Neuronal stem cell (in vitro differentiated cells): Measurements from ENCODE around the gene KLHL35.

Experiments used
- DNase-seq: peaks from one replicate; pipeline ENCODE4 v3.0.0-alpha.2; 2013; ENCODE audit warnings: low spot score
- H2AFZ ChIP-seq: one replicate; pipeline ENCODE4 v1.6.1; 2013; ENCODE audit warnings: mild to moderate bottlenecking, low read length, inconsistent platforms
- H2AK5ac ChIP-seq: 2 replicates; pipeline ENCODE4 v1.6.1; 2013; ENCODE audit warnings: low read depth, mild to moderate bottlenecking, inconsistent platforms, low read length, moderate library complexity, mixed read lengths
- H2BK120ac ChIP-seq: 2 replicates; pipeline ENCODE4 v1.6.1; 2013; ENCODE audit warnings: low read depth, mild to moderate bottlenecking, inconsistent platforms, low read length, moderate library complexity, mixed read lengths
- H2BK12ac ChIP-seq: one replicate; pipeline ENCODE4 v1.6.1; 2013; ENCODE audit warnings: low read length, inconsistent platforms
- H2BK15ac ChIP-seq: 2 replicates; pipeline ENCODE4 v1.6.1; 2013; ENCODE audit warnings: mild to moderate bottlenecking, low read length, inconsistent platforms, mixed read lengths
- H2BK5ac ChIP-seq: one replicate; pipeline ENCODE4 v1.6.1; 2013; ENCODE audit warnings: inconsistent platforms, mild to moderate bottlenecking, low read length, moderate library complexity
- H3K14ac ChIP-seq: one replicate; pipeline ENCODE4 v1.6.1; 2013; ENCODE audit warnings: low read length, inconsistent platforms
- H3K18ac ChIP-seq: 2 replicates; pipeline ENCODE4 v1.6.1; 2013; ENCODE audit warnings: low read length, inconsistent platforms
- H3K23ac ChIP-seq: 2 replicates; pipeline ENCODE4 v1.6.1; 2013; ENCODE audit warnings: low read depth, mild to moderate bottlenecking, mixed read lengths, low read length, inconsistent platforms; ENCODE audit not compliant: poor library complexity
- H3K27ac ChIP-seq: replicated peaks from 3 replicates; pipeline ENCODE4 v1.5.1; 2013; ENCODE audit warnings: low read length, inconsistent platforms
- H3K27me3 ChIP-seq, 3 experiments: 2 replicates each; pipeline ENCODE4 v1.6.1; 2013; ENCODE audit warnings: low read length in 3 of 3, mild to moderate bottlenecking in 2 of 3, inconsistent platforms in 1 of 3, low read depth in 1 of 3, mixed read lengths in 1 of 3, moderate library complexity in 1 of 3; ENCODE audit not compliant: control insufficient read depth in 3 of 3, insufficient read depth in 3 of 3
- H3K36me3 ChIP-seq, 2 donors: replicated peaks in 1 of 2; 2 replicates each; pipeline ENCODE4 v1.6.1; 2013; ENCODE audit warnings: low read length in 2 of 2; ENCODE audit not compliant: control insufficient read depth in 2 of 2, insufficient read depth in 2 of 2
- H3K4ac ChIP-seq: 2 replicates; pipeline ENCODE4 v1.6.1; 2013; ENCODE audit warnings: inconsistent platforms, mild to moderate bottlenecking, low read length, moderate library complexity
- H3K4me1 ChIP-seq, 2 donors: 1 replicate in 1 of 2; 2 replicates in 1 of 2; pipeline ENCODE4 v1.6.1; 2013; ENCODE audit warnings: low read length in 2 of 2, low read depth in 1 of 2; ENCODE audit not compliant: control insufficient read depth in 2 of 2, insufficient read depth in 1 of 2
- H3K4me2 ChIP-seq: one replicate; pipeline ENCODE4 v1.6.1; 2013; ENCODE audit warnings: mild to moderate bottlenecking, low read length, inconsistent platforms; ENCODE audit not compliant: insufficient read depth, poor library complexity, severe bottlenecking
- H3K4me3 ChIP-seq, 2 donors: 2 replicates each; pipeline ENCODE4 v1.5.1; 2013; ENCODE audit warnings: low read length in 2 of 2, mild to moderate bottlenecking in 2 of 2, inconsistent platforms in 1 of 2, moderate library complexity in 1 of 2
- H3K79me1 ChIP-seq: one replicate; pipeline ENCODE4 v1.6.1; 2013; ENCODE audit warnings: low read depth, mild to moderate bottlenecking, inconsistent platforms, low read length, moderate library complexity
- H3K9ac ChIP-seq: one replicate; pipeline ENCODE4 v1.6.1; 2013; ENCODE audit warnings: mild to moderate bottlenecking, low read depth, low read length, inconsistent platforms; ENCODE audit not compliant: poor library complexity
- H3K9me3 ChIP-seq, 2 donors: replicated peaks in 1 of 2; 2 replicates each; pipeline versions ENCODE3 to v1.6.1; 2013; ENCODE audit warnings: low read length in 2 of 2, mild to moderate bottlenecking in 2 of 2, inconsistent platforms in 1 of 2, low read depth in 1 of 2, mixed read lengths in 1 of 2, moderate library complexity in 1 of 2; ENCODE audit not compliant: control insufficient read depth in 2 of 2, insufficient read depth in 1 of 2
- H4K8ac ChIP-seq: one replicate; pipeline ENCODE4 v1.6.1; 2013; ENCODE audit warnings: low read depth, mild to moderate bottlenecking, inconsistent platforms, low read length, moderate library complexity
- H4K91ac ChIP-seq: one replicate; pipeline ENCODE4 v1.6.1; 2013; ENCODE audit warnings: low read length, low read depth, mild to moderate bottlenecking, inconsistent platforms; ENCODE audit not compliant: poor library complexity
- WGBS, 2 donors: extraction: QIAGEN DNeasy Blood & Tissue Kit; methylation state at CpG; one replicate each; pipeline ENCODE4 v1.1.7; 2013; ENCODE audit warnings: missing lambda C conversion rate in 2 of 2, mixed read lengths in 1 of 2; ENCODE audit not compliant: insufficient read length in 2 of 2, insufficient replicate concordance in 1 of 2; ENCODE audit errors: extremely low coverage in 2 of 2; 5-methylcytosine and 5-hydroxymethylcytosine counted together

Gene KLHL35

DNA sequence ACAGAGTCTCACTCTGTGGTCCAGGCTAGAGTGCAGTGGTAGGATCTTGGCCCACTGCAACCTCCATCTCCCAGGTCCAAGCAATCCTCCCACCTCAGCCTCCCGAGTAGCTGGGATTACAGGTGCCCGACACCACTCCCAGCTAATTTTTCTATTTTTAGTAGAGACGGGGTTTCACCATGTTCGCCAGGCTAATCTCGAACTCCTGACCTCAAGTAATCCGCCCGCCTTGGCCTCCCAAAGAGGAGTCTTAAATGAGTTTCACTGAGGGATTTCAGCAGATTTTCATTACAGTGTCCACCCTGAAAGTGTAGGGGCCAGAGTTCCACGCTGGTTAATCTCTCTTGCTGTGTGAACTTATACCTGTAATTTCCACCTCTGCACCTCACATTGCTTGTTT lies 34.1 kb downstream of the KLHL35 start:
- Histone ChIP-seq H3K9me3 (no peaks in the 10 kb centered on the region), H3K79me1 (peaks cover 4% of the 10 kb centered on the region), H3K23ac (no peak overlapping the region), H3K4me2 (no peak overlapping the region), H3K27ac (no peak overlapping the region), H4K91ac (no peak overlapping the region), H2BK15ac (no peak overlapping the region), H3K4ac (no peak overlapping the region), H4K8ac (no peak overlapping the region), H2BK12ac (no peak overlapping the region), H3K14ac (no peak overlapping the region), H2BK120ac (no peak overlapping the region), H3K9ac (no peak overlapping the region), H2BK5ac (no peak overlapping the region), H3K18ac (no peak overlapping the region), H3K4me3 (peak overlapping the region in 1 of 2 donors; percentile 83), H3K36me3 (peaks cover 27 to 38% of the 10 kb centered on the region in 2 donors), H3K27me3 (peaks cover 0 to 14% (median 0%) of the 10 kb centered on the region in 3 experiments), H3K4me1 (peaks cover 3 to 12% of the 10 kb centered on the region in 2 donors), H2AFZ (peak overlapping the region; percentile 93), H2AK5ac (no peak overlapping the region)
- DNase-seq, result no peak
- no CpG with 5 or more reads among the region's 8 CpGs for WGBS, 2 donors

DNA sequence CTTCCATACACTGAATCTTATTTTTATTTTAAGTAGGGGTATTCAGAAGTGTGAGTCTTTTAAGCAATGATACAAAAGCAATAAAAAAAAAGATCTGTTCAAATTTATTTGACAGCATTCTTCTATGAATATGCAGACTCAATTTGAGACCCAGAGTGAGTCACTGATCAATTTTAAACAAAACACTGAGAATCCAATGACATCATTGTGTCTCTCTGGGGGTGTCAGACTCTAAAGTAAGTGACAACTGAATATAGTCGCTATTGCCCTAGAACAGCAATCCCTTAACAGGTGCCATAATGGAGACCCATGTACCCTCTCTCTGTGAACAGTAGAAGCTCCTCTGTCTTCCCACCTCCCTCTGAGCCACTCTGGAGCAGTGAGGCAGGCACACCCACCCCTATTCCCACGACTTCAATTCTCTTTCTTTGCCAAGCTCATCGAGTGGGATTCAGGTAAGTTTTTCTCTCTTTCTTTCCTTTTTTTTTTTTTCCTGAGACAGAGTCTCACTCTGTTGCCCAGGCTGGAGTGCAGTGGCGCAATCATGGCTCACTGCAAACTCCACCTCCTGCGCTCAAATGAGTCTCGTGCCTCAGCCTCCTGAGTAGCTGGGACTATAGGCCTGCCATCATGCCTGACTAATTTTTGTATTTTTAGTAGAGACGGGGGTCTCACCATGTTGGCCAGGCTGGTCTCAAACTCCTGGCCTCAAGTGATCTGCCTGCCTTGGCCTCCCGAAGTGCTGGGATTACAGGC lies 38.7 kb downstream of the KLHL35 start:
- no peak overlapping the region for H3K23ac ChIP-seq
- no peaks in the 10 kb centered on the region for H3K36me3 ChIP-seq
- no peak overlapping the region for H4K91ac ChIP-seq
- H2AK5ac ChIP-seq, result no peak overlapping the region
- no peaks in the 10 kb centered on the region for H3K79me1 ChIP-seq
- no peak overlapping the region for H4K8ac ChIP-seq
- H2AFZ ChIP-seq, result no peak overlapping the region
- no peak overlapping the region for H3K18ac ChIP-seq
- no CpG with 5 or more reads among the region's 8 CpGs for WGBS, 2 donors
- H2BK12ac ChIP-seq, result no peak overlapping the region
- H3K14ac ChIP-seq, result no peak overlapping the region
- H2BK5ac ChIP-seq, result no peak overlapping the region
- H3K9ac ChIP-seq, result no peak overlapping the region
- H2BK120ac ChIP-seq, result no peak overlapping the region
- no peak overlapping the region for H2BK15ac ChIP-seq
- H3K4ac ChIP-seq, result no peak overlapping the region
- no peaks in the 10 kb centered on the region for H3K9me3 ChIP-seq
- DNase-seq, result no peak
- no peak overlapping the region for H3K4me2 ChIP-seq
- no peak overlapping the region for H3K27ac ChIP-seq
- no peak overlapping the region for H3K4me3 ChIP-seq
- H3K27me3 ChIP-seq, result peaks cover 0 to 21% (median 0%) of the 10 kb centered on the region in 3 experiments
- no peaks in the 10 kb centered on the region for H3K4me1 ChIP-seq

DNA sequence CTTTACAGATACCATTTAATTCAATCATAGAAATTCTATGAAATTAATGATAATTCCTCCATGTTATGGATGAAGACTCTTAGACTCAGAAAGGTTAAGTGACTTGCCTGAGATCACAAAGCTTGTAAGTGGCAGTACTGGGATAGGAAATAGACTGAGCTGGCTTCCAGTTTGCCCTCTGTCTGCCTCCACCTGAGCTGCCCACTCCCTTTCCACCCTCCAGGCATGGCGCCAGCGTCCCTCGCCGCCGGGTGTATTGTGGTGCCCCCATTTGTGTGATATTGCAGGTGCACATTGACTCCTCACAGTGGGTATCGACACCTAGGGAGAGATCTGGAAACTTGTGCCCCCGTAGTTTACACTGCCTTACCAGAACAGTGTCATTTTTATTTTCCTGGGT lies 43.1 kb downstream of the KLHL35 start:
- no peak overlapping the region for H2BK15ac ChIP-seq
- H3K9me3 ChIP-seq, result no peaks in the 10 kb centered on the region
- no peak overlapping the region for H2BK5ac ChIP-seq
- H3K27me3 ChIP-seq, result peaks cover 0 to 13% (median 0%) of the 10 kb centered on the region in 3 experiments
- no peak overlapping the region for H4K91ac ChIP-seq
- H2BK12ac ChIP-seq, result no peak overlapping the region
- no peak overlapping the region for H3K4me2 ChIP-seq
- peak overlapping the region in 1 of 2 donors; percentile 34 for H3K4me3 ChIP-seq
- no peak overlapping the region for H3K14ac ChIP-seq
- H2BK120ac ChIP-seq, result no peak overlapping the region
- H3K4ac ChIP-seq, result no peak overlapping the region
- H4K8ac ChIP-seq, result no peak overlapping the region
- H3K18ac ChIP-seq, result no peak overlapping the region
- H2AK5ac ChIP-seq, result no peak overlapping the region
- H3K36me3 ChIP-seq, result no peaks in the 10 kb centered on the region
- no peak overlapping the region for H3K9ac ChIP-seq
- H3K79me1 ChIP-seq, result no peaks in the 10 kb centered on the region
- H3K23ac ChIP-seq, result no peak overlapping the region
- WGBS, 2 donors, result no CpG with 5 or more reads among the region's 7 CpGs
- H3K4me1 ChIP-seq, result peaks cover 0 to 2% of the 10 kb centered on the region in 2 donors
- DNase-seq, result no peak
- no peak overlapping the region for H3K27ac ChIP-seq
- H2AFZ ChIP-seq, result no peak overlapping the region

- Histone ChIP-seq H2BK15ac (no peak overlapping the region), H3K14ac (no peak overlapping the region), H4K91ac (no peak overlapping the region), H4K8ac (no peak overlapping the region), H2BK5ac (no peak overlapping the region), H3K4ac (no peak overlapping the region), H3K36me3 (no peaks in the 10 kb centered on the region), H3K27ac (no peak overlapping the region), H3K4me2 (no peak overlapping the region), H3K9me3 (no peaks in the 10 kb centered on the region), H2AFZ (peak overlapping the region; percentile 76), H3K23ac (no peak overlapping the region), H3K4me1 (peaks cover 0 to 2% of the 10 kb centered on the region in 2 donors), H2AK5ac (no peak overlapping the region), H3K27me3 (peaks cover 0 to 10% (median 0%) of the 10 kb centered on the region in 3 experiments), H3K18ac (no peak overlapping the region), H3K4me3 (no peak overlapping the region), H2BK12ac (no peak overlapping the region), H3K79me1 (no peaks in the 10 kb centered on the region), H2BK120ac (no peak overlapping the region), H3K9ac (no peak overlapping the region)
- WGBS, 2 donors, result no CpG with 5 or more reads among the region's 11 CpGs
- DNase-seq, result no peak
Measured at GRCh38 chr11:75389276-75389605, 43.8 kb downstream of the KLHL35 start.
